Activated CD8-positive, alpha-beta memory T cell treated with anti-CD3 and anti-CD28 coated beads for 48 hours (primary cell): ENCODE results near the gene SRRT.

ENCODE experiments used
- DNase-seq, 3 experiments: peaks; one replicate each; pipeline ENCODE4 v3.0.0-alpha.2; 2020; ENCODE audit warnings: low read depth in 2 of 3, low spot score in 2 of 3

Gene SRRT

DNA sequence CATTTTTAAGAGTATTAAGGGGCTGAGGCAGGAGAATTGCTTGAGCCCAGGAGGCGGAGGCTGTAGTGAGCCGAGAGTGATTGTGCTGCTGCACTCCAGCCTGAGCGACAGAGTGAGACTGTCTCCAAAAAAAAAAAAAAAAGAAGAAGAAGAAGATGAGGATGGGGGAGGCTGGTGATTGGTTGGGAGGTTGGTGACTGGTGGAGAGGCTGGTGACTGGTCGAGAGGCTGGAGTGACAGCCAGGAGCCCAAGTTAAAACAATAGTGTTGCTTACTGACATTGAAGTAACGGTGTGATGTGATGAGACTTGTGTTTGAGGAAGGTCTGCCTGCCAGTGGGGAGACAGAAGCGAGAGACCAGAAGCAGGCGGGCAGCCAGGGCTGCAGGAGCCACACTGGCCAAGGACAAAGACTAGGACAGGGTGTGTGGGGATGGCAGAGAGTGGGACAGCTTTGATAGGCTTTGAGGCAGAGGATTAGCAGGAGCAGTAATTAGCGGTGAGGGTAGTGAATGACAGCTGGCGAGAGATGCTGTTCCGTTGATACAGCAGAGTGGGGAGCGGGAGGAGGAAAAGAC is 4.9 kb downstream of the SRRT start:
- no peak for DNase-seq

DNA sequence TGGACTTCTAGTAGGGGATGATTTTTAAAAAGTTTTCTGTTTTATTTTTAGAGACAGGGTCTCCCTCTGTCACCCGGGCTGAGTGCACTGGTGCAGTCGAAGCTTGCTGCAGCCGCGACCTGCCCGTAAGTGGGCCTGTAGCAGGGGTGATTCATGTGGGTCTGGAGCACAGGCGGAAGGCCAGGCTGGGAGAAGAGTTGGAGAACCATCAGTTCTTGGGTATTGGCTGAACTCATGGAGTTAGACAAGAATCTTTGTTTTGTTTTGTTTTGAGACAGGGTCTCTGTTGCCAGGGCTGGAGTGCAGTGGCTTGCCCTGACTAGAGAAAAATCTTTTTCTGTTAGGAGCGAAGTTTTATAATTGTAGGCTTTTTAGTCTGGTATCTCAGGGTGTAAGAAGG is 5.7 kb downstream of the SRRT start:
- DNase-seq, result no peak

DNA sequence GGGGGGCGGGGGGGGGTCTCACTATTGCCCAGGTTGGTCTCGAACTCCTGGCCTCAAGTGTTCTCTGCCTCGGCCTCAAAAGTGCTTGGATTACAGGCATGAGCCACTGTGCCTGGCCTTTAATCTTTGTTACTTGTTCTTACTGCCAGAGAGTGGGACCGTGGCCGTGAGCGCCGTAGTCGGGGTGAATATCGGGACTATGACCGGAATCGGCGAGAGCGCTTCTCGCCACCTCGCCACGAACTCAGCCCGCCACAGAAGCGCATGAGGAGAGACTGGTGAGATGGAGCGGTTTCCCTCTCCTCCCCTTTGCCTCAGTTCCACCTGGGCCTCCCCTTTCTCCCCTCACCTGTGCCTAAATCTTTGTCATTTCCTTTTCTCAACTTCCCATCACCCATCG is 6.2 kb downstream of the SRRT start:
- DNase-seq, result no peak

DNA sequence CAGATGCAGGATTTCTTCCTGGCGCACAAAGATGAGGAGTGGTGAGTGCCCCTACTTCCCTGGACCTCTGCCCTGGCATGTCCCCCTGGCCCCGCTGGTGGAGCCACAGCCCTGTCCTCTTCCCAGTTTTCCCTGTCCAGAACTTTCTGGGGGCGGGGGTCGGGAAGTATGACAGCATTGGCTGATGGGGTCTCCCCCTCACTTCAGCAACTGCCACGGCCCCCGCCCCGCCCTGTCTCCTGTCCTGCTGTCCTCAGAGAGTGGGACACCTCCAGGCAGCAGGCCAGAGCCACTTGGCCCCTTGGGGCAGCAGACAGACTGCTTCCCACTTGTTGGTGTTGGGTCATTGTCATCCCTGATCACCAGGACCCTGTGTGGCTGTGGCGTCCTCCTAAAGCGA is 7.3 kb downstream of the SRRT start:
- no peak for DNase-seq

DNA sequence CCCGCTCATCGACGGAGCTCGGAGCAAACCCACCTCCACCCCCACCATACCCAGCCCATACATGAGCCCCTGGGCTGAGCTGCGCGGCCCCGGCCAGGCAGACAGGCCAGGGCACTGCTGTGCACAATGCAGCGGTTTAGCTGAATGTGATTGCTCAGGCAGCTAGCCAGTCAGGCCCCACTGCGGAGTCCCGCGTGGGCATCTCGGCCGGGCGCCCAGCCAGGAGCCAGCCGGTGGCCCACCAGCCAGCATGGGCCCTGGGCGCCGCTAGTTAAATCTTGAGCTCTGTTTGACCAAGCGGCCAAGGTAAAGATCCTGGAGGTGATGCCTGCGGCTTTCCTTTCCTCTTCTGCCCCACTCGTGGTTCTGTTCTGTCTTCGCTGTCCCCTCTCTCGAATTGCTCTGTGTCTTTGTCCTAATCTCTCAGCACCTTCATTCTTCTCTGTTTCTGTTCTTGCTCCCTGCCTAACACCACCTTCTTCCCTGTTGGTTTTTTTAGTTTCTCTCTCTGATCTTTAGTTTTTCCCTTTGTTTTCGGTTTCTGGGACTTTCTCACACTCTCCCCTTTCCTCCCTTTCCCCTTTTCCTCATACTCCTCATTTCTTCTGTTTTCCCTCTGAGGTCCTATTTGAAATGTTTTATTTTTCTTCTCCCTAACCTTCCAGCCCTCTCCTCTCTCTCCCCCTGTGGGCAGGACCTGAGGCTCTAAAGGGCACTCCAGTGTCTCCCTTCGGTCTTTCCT is 8.1 kb downstream of the SRRT start:
- DNase-seq, result no peak

DNA sequence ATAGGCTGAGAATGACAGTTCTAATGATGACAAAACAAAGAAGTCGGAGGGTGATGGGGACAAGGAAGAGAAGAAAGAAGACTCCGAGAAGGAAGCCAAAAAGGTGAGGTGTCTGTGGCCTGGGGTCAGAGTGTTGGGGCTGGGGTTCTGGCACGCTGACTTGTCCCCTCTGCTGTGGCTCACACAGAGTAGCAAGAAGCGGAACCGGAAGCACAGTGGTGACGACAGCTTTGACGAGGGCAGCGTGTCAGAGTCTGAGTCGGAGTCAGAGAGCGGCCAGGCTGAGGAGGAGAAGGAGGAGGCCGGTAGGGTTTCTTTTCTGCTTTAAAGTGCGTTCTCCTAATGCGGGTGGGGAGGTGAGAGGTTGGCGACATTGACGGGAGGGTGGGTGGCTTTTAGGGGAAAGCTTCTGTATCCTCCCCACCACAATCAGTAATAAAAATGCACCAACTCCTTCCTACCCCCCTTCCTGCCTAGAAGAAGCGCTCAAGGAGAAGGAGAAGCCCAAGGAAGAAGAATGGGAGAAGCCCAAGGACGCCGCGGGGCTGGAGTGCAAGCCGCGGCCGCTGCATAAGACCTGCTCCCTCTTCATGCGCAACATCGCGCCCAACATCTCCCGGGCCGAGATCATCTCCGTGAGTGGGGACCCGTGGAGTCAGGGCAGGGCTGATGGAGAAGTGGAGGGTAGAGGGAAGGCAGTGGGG is 10.0 kb downstream of the SRRT start:
- DNase-seq, result no peak

DNA sequence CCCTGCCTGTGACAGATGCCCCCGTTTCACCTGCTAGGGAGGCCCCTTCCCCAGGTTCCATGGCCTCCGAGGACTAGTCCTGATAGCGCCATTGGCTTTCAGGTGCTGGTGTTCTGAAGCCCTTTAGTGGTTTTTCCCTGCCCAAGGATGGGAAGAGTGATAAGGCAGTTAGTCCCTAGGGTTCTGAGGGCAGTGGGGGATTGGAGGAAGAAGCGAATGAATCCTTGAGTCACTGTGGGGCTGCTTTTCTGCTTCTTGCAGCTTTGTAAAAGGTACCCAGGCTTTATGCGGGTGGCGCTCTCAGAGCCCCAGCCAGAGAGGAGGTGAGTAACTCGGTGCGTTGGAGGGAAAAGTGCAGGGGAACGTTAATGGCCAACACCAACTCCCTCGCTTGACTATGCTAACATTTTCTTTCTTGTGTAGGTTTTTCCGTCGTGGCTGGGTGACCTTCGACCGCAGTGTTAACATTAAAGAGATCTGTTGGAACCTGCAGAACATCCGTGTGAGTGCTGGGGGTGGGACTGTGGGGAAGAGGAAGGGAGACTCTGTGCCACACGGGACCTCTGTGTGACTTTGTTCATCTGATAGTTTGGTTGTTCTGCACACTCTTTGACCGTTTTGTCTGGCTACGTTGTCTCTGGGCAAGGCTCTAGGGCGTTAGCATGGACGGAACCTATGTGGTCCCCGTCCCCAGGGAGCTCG is 10.7 kb downstream of the SRRT start:
- DNase-seq, result no peak

DNA sequence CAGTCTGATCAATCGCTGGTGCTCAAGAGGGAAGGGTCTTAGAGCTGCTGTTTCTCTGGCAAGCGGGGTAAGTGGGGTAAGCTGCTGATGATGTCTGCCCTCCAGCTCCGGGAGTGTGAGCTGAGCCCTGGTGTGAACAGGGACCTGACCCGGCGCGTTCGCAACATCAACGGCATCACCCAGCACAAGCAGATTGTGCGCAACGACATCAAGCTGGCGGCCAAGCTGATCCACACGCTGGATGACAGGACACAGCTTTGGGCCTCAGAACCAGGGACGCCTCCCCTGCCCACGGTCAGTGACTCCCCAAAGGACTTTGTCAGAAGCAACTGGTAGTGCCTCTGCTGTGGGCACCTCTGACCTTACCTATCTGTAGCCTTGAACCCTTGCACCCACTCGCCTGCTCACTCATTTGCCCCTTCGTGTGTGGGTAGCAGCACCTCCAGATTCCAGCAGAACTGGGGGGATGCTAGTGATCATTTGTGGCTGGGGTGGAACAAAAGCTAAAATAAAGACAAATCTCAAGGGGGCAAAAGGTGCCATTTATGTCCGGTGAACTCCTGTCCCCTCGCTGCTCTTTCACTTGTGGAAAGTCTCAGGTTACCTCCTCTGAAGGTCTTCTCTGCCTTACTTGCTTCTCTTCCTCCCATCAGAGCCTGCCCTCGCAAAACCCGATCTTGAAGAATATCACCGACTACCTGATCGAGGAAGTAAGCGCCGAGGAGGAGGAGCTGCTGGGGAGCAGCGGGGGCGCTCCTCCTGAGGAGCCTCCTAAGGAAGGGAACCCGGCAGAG is 11.4 kb downstream of the SRRT start:
- DNase-seq, result no peak

DNA sequence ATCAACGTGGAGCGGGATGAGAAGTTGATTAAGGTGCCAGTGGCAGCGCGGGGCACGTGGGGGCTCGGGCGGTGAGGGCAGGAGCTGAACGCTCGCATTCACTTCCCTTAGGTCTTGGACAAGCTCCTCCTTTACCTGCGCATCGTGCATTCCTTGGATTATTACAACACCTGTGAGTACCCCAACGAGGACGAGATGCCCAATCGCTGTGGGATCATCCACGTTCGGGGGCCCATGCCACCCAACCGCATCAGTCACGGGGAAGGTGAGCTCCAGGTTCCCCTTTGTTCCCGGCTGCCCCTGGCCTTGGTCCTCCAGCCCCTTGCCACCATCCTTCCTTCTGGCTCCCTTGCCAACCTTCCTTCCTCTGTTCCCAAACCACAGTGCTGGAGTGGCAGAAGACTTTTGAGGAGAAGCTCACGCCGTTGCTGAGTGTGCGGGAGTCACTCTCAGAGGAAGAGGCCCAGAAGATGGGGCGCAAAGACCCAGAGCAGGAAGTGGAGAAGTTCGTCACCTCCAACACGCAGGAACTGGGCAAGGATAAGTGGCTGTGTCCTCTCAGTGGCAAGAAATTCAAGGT is 12.1 kb downstream of the SRRT start:
- no peak for DNase-seq

DNA sequence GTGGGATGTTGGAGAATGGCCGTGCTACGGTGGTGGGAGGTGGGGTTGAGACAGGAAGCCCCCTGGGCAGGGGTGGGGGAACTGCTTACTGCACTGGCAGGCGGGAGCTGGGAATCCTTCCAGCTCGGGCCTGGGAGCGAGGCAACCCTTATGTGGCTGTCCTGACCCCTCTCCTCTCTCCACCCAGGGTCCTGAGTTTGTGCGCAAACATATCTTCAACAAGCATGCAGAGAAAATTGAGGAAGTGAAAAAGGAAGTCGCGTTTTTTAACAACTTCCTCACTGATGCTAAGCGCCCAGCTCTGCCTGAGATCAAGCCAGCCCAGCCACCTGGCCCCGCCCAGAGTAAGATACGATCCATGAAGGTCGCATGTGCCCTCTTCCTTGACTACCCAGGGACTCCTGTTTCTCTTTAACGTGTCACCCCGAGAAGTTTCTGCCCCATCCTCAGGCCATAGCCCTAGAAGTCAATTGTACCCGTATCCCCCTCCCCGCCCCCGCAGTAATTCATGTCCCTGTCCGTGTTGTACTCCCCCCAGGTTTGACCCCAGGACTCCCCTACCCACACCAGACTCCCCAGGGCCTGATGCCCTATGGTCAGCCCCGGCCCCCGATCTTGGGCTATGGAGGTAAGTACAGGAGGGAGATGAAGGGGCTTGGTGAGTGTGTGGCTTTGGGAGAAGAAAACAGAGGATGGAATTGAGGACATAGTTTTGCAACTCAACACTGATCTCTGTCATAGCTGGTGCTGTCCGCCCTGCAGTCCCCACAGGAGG is 12.8 kb downstream of the SRRT start:
- no peak for DNase-seq

DNA sequence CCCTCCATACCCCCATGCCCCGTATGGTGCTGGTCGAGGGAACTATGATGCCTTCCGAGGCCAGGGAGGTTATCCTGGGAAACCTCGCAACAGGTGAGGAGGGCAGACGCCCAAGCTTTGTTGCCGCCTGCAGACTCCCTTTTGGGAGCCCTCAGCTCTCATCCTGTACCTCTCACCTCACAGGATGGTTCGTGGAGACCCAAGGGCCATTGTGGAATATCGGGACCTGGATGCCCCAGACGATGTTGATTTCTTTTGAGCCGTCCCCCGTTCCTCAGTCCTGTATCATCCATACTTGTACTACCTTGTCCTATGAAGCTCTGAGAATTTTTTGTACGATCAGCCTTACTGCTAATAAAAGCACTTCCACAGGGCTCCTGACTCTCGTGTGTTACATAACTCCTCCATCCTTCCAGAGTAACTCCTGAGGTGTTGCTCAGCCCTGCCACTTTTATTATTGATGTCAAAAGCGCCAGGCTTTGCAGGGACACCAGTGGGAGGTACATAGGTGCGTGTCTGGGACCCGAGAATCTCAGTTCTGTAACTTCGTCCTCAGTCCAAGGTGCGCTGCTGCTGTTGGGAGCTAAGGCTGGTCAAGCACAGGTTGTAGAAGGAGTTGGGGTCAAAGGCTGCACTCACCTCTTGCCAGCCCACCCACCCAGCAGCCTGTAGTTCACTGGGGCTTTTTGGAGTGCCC is 13.5 kb downstream of the SRRT start:
- no peak for DNase-seq

DNA sequence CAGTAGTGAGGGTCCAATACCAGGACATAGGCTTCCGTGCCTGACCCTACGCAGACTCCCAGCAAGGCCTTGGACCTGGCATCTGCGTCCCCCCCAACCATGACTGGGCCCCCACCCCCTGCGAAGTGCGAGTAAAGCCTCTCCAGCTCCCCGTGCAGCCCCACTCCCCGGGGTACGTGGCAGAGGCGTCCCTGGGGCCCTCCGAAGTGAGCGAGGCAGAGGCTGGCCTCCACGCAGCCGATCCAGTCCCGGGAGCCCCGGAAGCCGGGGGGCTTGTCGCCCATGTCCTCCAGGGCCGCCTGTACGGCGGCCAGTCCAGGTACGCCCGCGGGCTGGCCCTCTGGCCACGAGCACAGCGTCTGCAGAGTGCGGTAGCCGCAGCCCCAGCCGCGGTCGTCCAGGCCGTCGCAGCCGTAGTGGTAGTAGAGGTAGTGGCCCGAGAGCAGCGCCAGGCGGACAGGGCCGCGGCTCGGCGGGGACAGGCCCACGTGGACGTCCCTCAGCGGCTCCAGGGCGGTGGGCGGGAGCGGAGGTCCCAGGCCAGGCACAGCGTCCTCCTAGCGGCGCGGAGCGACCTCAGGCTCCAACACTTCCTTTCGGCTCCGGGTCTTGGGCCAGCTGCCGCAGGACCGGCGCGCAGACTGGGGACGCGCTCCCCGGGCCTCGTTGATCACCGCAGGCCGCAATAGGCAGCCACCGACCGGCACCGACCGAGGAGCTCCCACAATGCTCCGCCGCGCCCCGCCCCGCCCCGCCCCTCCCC is 14.3 kb downstream of the SRRT start, which contains the start of gene UFSP1:
TSS of gene UFSP1 (minus strand) at position 728 of the 763 bp plus-strand sequence. CDS start at position 284, 444 bp downstream.
- DNase-seq, result peak in 1 of 3 experiments; percentile 43

DNA sequence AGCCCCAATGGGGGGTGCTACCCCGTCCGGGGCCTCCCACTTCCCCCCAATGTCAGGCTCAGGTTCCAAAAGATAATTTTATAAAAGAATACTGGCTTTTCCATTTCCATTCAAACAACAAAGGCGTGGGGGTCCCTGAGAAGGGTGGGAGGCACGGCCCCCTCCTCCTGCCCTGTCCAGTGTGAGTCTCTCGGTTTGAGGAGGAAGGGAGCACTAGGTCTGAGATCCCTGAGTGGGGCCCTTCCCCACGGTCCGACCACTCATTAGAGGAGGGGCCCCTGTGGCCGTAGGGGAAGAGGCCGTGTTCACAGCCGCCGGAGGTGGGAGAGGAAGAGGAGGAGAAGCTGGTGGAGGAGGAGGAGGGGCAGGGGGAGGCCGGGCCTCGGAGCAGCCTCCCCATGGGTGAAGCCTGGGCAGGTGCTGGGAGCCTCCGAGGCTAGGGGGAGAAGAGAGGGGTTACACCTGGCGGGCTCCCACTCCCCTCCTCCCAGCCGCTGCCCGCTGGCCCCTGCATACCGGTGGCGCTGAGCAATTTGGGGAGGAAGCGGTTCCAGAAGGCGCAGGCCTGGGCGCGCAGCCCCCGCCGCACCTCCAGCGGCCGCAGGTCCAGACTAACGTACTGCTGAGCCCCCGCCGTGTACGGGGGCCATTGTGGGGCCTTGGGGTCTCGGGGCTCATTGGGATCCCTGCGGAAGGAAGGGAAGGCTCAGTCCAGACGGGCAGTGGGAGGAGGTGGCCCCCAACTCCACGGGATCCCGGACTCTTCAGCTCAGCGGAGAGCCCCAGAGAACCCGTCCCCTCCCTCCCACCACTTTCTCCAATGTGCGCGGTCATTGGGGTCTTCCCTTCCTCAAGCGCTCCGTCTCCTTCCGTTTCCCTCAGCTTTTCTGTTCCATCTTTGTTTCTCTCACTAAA is 16.0 kb downstream of the SRRT start:
- DNase-seq, result no peak

DNA sequence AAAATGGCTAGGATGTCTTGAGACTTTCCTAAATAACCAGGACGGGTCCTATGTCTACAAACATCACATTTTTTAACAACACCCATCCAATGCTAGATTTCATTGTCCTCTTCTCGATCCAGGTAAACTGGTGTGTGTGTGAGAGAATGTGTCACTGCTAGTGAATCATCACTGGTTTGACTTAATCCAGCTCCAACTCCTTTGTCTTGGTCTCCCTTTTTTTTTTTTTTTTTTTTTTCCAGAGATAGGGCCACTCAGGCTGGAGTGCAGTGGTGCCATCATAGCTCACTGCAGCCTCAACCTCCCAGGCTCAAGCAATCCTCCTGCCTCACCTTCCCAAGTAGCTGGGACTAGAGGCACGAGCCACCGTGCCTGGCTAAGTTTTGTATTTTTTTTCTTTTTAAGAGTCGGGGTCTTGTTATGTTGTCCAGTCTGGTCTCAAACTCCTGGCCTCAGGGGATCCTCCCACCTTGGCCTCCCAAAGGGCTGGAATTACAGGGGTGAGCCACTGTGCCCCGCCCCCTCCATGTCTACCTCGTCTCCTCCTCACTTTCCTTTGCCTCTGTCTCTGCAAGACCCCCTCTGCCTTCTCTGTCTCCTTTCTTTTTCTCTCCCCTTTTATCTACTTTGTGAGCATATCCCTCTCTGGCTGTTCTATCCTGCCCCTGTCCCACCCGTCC is 16.8 kb downstream of the SRRT start:
- no peak for DNase-seq

DNA sequence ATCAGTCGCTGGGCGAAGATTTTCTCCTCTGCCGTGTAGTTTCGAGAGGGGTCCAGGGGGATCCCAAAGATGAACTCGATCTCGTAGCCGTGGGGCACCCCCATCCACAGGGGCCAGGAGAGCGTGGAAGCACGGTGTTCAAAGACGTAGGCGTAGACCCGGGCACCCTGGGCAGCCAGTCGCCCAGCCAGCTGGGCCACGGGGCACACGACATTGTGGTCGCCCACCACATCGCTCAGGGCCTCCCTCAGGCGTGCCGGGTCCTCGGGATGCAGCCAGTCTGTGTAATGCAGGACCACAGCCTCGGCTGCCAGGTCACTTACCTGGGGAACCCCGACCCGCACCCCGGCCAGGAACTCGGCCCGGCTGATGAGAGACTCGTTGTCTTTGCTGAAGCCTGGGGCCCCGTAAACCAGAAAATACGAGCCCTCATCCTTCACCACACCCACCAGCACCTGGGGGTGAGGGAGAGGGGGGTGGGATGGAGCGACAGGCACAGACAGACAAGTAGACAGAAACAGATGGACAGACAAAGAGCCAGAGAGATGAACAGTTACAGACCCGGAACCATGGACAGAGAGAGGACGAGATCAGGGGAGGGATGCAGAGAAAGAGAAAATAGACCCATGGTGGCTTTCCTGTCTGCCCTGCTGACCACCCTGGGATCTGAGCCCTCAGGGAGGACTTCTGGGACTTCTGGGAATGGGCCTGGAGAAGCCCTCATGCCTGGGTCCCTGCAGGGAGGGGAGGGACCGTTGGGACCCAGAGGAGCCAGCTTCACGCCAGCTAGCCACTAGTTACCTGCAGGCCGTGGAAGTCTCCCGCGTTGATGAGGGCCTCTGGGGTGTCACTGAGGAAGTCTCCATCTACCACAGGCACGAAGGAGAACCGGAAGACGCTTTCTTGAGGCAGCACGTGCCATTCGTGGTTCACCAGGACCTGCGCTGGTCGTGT is 17.7 kb downstream of the SRRT start:
- DNase-seq, result no peak
